HUES6 (cell line): ENCODE results near the gene CWF19L1.
A peak's percentile ranks its signal among the peaks of the same experiment; 100 is the strongest.

Experiments
- H3K27ac ChIP-seq: 2 replicates; pipeline ENCODE4 v1.7.0; 2013; ENCODE audit warnings: low read depth, mild to moderate bottlenecking, low read length, inconsistent platforms
- H3K27me3 ChIP-seq: 2 replicates; pipeline ENCODE4 v1.6.1; 2013; ENCODE audit warnings: low read length; ENCODE audit not compliant: control insufficient read depth, insufficient read depth
- H3K36me3 ChIP-seq: 2 replicates; pipeline ENCODE4 v1.6.1; 2013; ENCODE audit warnings: low read length; ENCODE audit not compliant: control insufficient read depth, insufficient read depth
- H3K4me1 ChIP-seq: 2 replicates; pipeline ENCODE4 v1.6.1; 2013; ENCODE audit warnings: low read length; ENCODE audit not compliant: control insufficient read depth, insufficient read depth
- H3K4me3 ChIP-seq: 2 replicates; pipeline ENCODE4 v1.5.1; 2013; ENCODE audit warnings: low read depth, low read length
- H3K9ac ChIP-seq: one replicate; pipeline ENCODE4 v1.6.1; 2013; ENCODE audit warnings: mild to moderate bottlenecking, low read length
- H3K9me3 ChIP-seq: 2 replicates; pipeline ENCODE4 v1.6.1; 2013; ENCODE audit warnings: low read depth, low read length; ENCODE audit not compliant: control insufficient read depth, insufficient read depth

CWF19L1 gene

GRCh38 chr10:100204370-100204769, 63.1 kb downstream of the CWF19L1 start:
- H3K9me3 ChIP-seq: no peaks in the 10 kb centered on the region
- H3K9ac ChIP-seq: no peak overlapping the region
- no peak overlapping the region for H3K27ac ChIP-seq
- H3K36me3 ChIP-seq: peaks cover 74% of the 10 kb centered on the region
- H3K4me1 ChIP-seq: no peaks in the 10 kb centered on the region; the same call in 1 of the 2 replicates
- no peaks in the 10 kb centered on the region for H3K27me3 ChIP-seq
- no peak overlapping the region for H3K4me3 ChIP-seq

DNA sequence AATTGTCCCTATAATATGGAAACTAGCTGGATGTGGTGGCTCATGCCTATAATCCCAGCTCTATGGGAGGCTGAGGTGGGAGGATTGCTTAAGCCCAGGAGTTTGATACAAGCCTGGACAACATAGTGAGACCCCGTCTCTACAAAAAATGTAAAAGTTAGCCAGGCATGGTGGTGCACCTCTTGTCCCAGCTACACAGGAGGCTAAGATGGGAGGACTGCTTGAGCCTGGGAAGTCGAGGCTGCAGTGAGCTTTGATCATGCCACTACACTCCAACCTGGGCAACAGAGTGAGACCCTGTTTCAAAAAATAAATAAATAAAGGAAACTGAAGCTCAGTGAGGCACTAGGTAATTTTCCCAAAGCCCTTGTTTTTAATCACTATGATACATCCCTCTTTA, 65.9 kb downstream of the CWF19L1 start:
- no peak overlapping the region for H3K27ac ChIP-seq
- H3K27me3 ChIP-seq: no peaks in the 10 kb centered on the region
- no peaks in the 10 kb centered on the region for H3K9me3 ChIP-seq
- no peak overlapping the region for H3K4me3 ChIP-seq
- no peak overlapping the region for H3K9ac ChIP-seq
- H3K36me3 ChIP-seq: peaks cover 80% of the 10 kb centered on the region
- no peaks in the 10 kb centered on the region for H3K4me1 ChIP-seq

- Histone ChIP-seq H3K4me3 (no peak overlapping the region), H3K4me1 (no peaks in the 10 kb centered on the region), H3K27me3 (no peaks in the 10 kb centered on the region), H3K36me3 (peaks cover 85% of the 10 kb centered on the region), H3K27ac (no peak overlapping the region), H3K9me3 (no peaks in the 10 kb centered on the region), H3K9ac (no peak overlapping the region)
Observed at GRCh38 chr10:100194711-100195110, 72.7 kb downstream of the CWF19L1 start.

DNA sequence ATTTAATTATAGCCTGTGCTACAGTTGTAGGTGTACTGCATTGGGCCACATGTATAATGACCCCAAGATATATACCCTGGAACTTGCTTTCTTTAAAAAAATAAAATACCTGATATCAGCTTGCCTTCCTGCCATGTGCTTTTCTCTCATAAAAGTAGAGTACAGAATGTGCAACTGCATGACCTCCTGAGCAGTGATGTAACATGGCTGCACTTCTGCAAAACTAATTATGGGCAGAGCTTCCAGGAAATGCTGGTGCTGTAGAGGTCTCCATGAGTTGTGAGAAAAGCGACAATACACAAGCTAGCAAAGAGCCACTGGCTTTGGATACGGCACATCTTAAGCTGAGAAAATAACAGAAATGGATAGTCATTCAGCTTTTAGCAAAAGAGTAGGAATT, 75.1 kb downstream of the CWF19L1 start:
- H3K27me3 ChIP-seq: no peaks in the 10 kb centered on the region
- H3K36me3 ChIP-seq: peaks cover 83% of the 10 kb centered on the region
- H3K27ac ChIP-seq: no peak overlapping the region
- no peak overlapping the region for H3K4me3 ChIP-seq
- no peak overlapping the region for H3K9ac ChIP-seq
- H3K4me1 ChIP-seq: no peaks in the 10 kb centered on the region
- H3K9me3 ChIP-seq: no peaks in the 10 kb centered on the region

DNA sequence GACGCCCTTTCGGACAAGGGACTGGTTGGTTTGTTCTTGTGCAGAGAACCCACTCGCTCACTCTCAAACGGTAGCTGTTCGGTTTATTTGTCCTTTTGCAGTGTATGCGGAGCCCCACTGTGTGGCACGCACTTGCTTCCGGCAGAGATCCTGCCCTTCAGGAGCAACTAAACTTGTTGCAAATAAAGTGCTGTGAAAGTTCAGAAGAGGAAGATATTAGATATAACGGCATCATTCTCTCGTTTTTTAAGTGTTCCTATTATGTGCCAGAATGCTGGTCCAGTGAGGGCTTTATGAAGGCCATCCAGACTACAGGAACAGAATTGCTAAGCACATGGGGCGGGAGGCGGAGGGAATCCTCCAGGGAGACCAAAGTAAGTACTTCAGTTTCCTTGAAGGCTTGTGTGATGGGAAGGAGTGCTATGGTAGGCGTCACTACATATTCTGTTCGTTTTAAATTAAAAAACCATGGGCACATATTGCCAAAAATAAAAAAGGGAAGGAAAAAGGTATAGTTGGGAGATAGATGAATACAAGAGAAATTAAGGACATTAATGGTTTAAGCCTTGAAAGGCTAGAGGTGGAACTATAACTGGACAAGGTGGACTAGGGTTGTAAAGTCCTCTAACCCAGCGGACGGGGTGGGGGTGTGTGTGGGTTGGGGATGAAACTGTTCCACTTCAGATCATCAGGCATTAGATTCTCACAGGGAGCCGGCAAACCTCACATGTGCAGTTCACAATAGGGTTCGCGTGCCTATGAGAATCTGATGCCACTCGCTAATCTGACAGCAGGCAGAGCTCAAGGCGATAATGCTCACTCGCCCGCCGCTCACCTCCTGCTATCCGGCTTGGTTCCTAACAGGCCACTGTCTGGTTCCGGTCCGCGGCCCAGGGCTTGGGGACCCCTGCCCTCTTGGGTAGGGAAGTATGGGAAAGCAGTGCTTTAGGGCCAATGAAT, 80.9 kb downstream of the CWF19L1 start:
- peaks cover 54% of the 10 kb centered on the region for H3K36me3 ChIP-seq

DNA sequence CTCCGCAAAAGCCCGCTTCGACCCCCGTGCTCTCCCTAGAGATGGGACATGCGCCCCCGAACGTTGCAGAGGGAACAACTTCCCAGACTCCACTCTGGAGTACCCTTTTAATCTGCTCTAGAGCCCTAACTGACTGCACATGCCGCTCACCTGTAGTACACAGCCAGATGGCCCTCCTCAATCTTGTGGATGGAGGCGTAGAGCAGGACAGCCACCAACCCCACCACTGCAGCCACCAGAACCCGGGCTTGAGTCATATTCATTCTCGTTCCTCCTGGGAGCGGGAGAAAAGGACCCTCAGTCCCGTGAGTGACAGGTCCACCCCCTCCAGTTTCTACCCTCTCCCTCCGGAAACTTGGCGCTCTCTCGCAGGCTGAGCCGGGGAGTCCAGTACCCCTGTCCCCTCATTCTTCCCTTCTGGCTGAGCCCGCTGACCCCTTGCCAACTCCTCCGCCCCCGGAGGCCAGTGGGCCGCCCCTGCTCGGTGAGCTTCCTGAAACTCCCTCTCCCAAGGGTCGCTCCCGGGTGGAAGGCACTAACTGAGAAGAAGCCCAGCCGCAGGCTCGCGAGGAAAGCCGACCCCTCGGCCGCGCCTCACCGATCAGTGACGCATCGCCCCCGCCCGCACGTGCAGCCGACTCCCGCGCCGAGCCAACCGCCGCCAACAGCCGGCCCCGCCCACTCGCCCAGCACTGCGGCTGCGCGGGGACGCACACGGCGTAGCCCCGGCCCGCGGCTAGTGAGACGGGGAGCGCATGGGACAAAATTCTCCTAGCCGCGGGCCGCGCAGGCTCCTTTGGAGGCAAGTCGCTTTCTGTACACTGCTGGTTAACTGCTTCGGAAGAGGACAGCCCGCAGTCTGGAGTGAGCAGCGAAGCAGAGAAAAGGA, 81.8 kb downstream of the CWF19L1 start, which contains the start of gene ERLIN1:
ERLIN1 (minus strand) TSS at position 666 of the 889 bp plus-strand sequence; CDS start at position 263, 403 bp downstream.
- no peaks in the 10 kb centered on the region for H3K27me3 ChIP-seq
- H3K9ac ChIP-seq: peak within 1 kb of the TSS; percentile 94
- H3K27ac ChIP-seq: peak within 1 kb of the TSS; percentile 91
- peak within 1 kb of the TSS; percentile 96 for H3K4me3 ChIP-seq
- peaks cover 47% of the 10 kb centered on the region for H3K36me3 ChIP-seq
- H3K4me1 ChIP-seq: peaks cover 7% of the 10 kb centered on the region
- no peaks in the 10 kb centered on the region for H3K9me3 ChIP-seq

More for the DNA sequence above, 80.9 kb downstream of the CWF19L1 start:
- no peaks in the 10 kb centered on the region for H3K9me3 ChIP-seq
- H3K27me3 ChIP-seq: no peaks in the 10 kb centered on the region
- peak overlapping the region; percentile 96 for H3K4me3 ChIP-seq
- peak overlapping the region; percentile 94 for H3K9ac ChIP-seq
- peaks cover 7% of the 10 kb centered on the region for H3K4me1 ChIP-seq
- peak overlapping the region; percentile 91 for H3K27ac ChIP-seq

DNA sequence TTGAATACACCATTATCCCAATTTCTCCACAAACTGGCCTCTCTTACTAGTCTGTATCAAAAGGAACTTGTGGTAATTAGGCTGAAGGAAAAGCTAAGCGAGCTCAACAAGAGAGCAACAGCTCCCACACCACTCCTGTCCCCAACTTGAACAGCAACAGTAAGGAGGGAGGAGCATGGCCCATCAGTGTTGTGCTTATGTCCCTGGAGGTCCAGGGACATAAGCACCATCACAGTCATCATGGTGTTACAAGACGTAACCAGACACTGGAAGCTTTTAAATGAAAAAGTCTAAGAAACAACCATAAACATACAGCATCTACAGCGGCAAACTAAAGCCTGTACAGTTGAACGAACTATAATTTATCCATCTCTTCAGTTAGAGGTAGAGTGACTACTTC, 82.6 kb downstream of the CWF19L1 start:
- Histone ChIP-seq H3K9ac (peak overlapping the region; percentile 94), H3K4me3 (peak overlapping the region; percentile 96), H3K36me3 (peaks cover 46% of the 10 kb centered on the region), H3K27ac (no peak overlapping the region), H3K27me3 (no peaks in the 10 kb centered on the region), H3K9me3 (no peaks in the 10 kb centered on the region), H3K4me1 (peaks cover 7% of the 10 kb centered on the region)

DNA sequence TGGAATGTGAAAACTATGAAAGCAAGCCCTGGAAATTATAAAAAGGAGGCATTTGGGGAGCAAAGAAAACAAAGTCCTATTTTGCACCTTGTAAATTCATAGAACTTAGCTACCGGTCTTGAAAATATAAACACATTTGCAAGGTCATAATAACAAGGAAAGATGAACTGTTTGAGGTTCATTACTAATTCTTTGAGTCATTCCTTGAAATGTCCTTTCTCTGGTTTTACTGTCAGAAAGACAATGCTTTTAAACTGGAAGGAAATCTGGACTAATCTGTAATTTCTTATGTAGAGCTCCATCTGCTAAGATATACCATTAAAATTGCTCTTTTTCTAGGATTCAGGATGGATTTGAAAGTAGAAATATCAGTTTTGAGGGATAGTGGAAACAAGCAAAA, 83.0 kb downstream of the CWF19L1 start:
- Histone ChIP-seq H3K9me3 (no peaks in the 10 kb centered on the region), H3K27ac (no peak overlapping the region), H3K36me3 (peaks cover 47% of the 10 kb centered on the region), H3K4me3 (peak overlapping the region; percentile 96), H3K27me3 (no peaks in the 10 kb centered on the region), H3K4me1 (peaks cover 7% of the 10 kb centered on the region), H3K9ac (peak overlapping the region; percentile 94)

- Histone ChIP-seq H3K4me3 (no peak overlapping the region), H3K9ac (no peak overlapping the region), H3K27ac (no peak overlapping the region)
Observed at GRCh38 chr10:100183481-100183880, 84.0 kb downstream of the CWF19L1 start.

DNA sequence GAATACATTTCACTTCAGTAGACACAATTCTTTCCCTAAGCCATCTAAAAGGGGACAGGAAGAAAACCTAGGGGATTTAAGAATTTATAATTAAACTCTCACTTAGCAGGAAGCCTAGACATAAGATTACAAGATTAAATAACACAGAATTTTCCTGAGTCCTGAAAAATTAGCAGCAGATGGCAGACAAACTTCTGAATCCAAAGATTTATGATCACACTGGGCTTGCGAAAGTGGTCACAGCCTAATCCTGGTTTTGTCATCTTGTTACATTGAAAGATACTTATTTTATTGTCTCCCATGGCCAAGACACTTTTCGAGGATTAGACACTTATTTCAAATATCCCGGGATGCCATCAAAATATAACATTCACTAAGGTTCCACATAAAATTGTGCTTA, 84.5 kb downstream of the CWF19L1 start:
- no peaks in the 10 kb centered on the region for H3K27me3 ChIP-seq
- no peak overlapping the region for H3K27ac ChIP-seq
- no peaks in the 10 kb centered on the region for H3K9me3 ChIP-seq
- H3K36me3 ChIP-seq: peaks cover 49% of the 10 kb centered on the region
- H3K4me1 ChIP-seq: peaks cover 7% of the 10 kb centered on the region
- no peak overlapping the region for H3K4me3 ChIP-seq
- no peak overlapping the region for H3K9ac ChIP-seq

More at GRCh38 chr10:100183481-100183880, 84.0 kb downstream of the CWF19L1 start:
- H3K9me3 ChIP-seq: no peaks in the 10 kb centered on the region
- peaks cover 7% of the 10 kb centered on the region for H3K4me1 ChIP-seq
- H3K27me3 ChIP-seq: no peaks in the 10 kb centered on the region
- H3K36me3 ChIP-seq: peaks cover 46% of the 10 kb centered on the region
